ENCODE results near the gene SLCO2A1. TPM values are rescaled to one million over a fixed set of nuclear protein-coding genes. Genes with fewer than 3 reads are reported as not detected.
A peak's percentile ranks its signal among the peaks of the same experiment; 100 is the strongest.

Gene SLCO2A1
- polyA plus RNA-seq, 4 donors: 3.9 to 19.7 (median 18.5) TPM

GRCh38 chr3:134061401-134061800 is 31.7 kb upstream of the SLCO2A1 start:
- DNase-seq (ENCODE audit: low read depth in 4 of 4, low spot score in 3 of 4): no peak

GRCh38 chr3:134060561-134061385 is 31.0 kb upstream of the SLCO2A1 start:
- DNase-seq (ENCODE audit: low read depth in 4 of 4, low spot score in 3 of 4): no peak

- DNase-seq (ENCODE audit: low read depth in 4 of 4, low spot score in 3 of 4): no peak
Observed at GRCh38 chr3:134059671-134060560, 30.2 kb upstream of the SLCO2A1 start.

- DNase-seq (ENCODE audit: low read depth in 4 of 4, low spot score in 3 of 4): no peak
Observed at GRCh38 chr3:134059035-134059601, 29.4 kb upstream of the SLCO2A1 start.

GRCh38 chr3:134057654-134058110 is 28.0 kb upstream of the SLCO2A1 start:
- peak in 1 of 4 donors; percentile 31 for DNase-seq (ENCODE audit: low read depth in 4 of 4, low spot score in 3 of 4)

- DNase-seq (ENCODE audit: low read depth in 4 of 4, low spot score in 3 of 4): no peak
Observed at GRCh38 chr3:134057006-134057653, 27.4 kb upstream of the SLCO2A1 start.

GRCh38 chr3:134056464-134056891 is 26.8 kb upstream of the SLCO2A1 start:
- no peak for DNase-seq (ENCODE audit: low read depth in 4 of 4, low spot score in 3 of 4)

GRCh38 chr3:134055661-134056060 is 25.9 kb upstream of the SLCO2A1 start:
- no peak for DNase-seq (ENCODE audit: low read depth in 4 of 4, low spot score in 3 of 4)

- no peak for DNase-seq (ENCODE audit: low read depth in 4 of 4, low spot score in 3 of 4)
Observed at GRCh38 chr3:134054881-134055280, 25.2 kb upstream of the SLCO2A1 start.

GRCh38 chr3:134054231-134054630 is 24.5 kb upstream of the SLCO2A1 start:
- no peak for DNase-seq (ENCODE audit: low read depth in 4 of 4, low spot score in 3 of 4)

GRCh38 chr3:134052370-134052769 is 22.6 kb upstream of the SLCO2A1 start:
- no peak for DNase-seq (ENCODE audit: low read depth in 4 of 4, low spot score in 3 of 4)

- no peak for DNase-seq (ENCODE audit: low read depth in 4 of 4, low spot score in 3 of 4)
Observed at GRCh38 chr3:134049676-134050075, 20.0 kb upstream of the SLCO2A1 start.

GRCh38 chr3:134048278-134048996 is 18.7 kb upstream of the SLCO2A1 start:
- no peak for DNase-seq (ENCODE audit: low read depth in 4 of 4, low spot score in 3 of 4)

GRCh38 chr3:134044459-134044858 is 14.7 kb upstream of the SLCO2A1 start:
- no peak for DNase-seq (ENCODE audit: low read depth in 4 of 4, low spot score in 3 of 4)

- no peak for DNase-seq (ENCODE audit: low read depth in 4 of 4, low spot score in 3 of 4)
Observed at GRCh38 chr3:134040066-134040465, 10.3 kb upstream of the SLCO2A1 start.

GRCh38 chr3:134039161-134039862 is 9.6 kb upstream of the SLCO2A1 start:
- no peak for DNase-seq (ENCODE audit: low read depth in 4 of 4, low spot score in 3 of 4)

- no peak for DNase-seq (ENCODE audit: low read depth in 4 of 4, low spot score in 3 of 4)
Observed at GRCh38 chr3:134038716-134039115, 9.0 kb upstream of the SLCO2A1 start.

- no peak for DNase-seq (ENCODE audit: low read depth in 4 of 4, low spot score in 3 of 4)
Observed at GRCh38 chr3:134038071-134038491, 8.4 kb upstream of the SLCO2A1 start.

- DNase-seq (ENCODE audit: low read depth in 4 of 4, low spot score in 3 of 4): no peak
Observed at GRCh38 chr3:134037168-134037567, 7.4 kb upstream of the SLCO2A1 start.

All from left renal pelvis (tissue), 4 donors.